IMR-90 (cell line): Measurements from ENCODE around the gene PAPSS1. TPM values are rescaled to one million over a fixed set of nuclear protein-coding genes. Genes with fewer than 3 reads are reported as not detected.

ENCODE experiments used
- ATAC-seq: fragments of 200-7000 bp; cut with Tn5 transposase; 2 replicates; pipeline ENCODE4 v1.9.1; 2020; ENCODE audit warnings: low read depth, mild to moderate bottlenecking, moderate library complexity
- BruUV-seq: library from RNA; stranded (reverse); fragments of 400-500 nt; replicated peaks from 2 replicates; lab custom pipeline; 2021; lab: Mats Ljungman, UMichigan
- CTCF ChIA-PET: fragments of 300-600 bp; formaldehyde crosslinking; extraction: SDS; loops from one replicate; lab custom pipeline; 2021; ENCODE audit warnings: antibody characterized with exemption; lab: Yijun Ruan, JAX
- POLR2A ChIA-PET: fragments of 300-600 bp; sonication (Branson Sonifier 250); formaldehyde crosslinking; loops from one replicate; lab custom pipeline; 2022; ENCODE audit warnings: antibody characterized with exemption; ENCODE audit not compliant: unreplicated experiment; lab: Charles Lee
- DNase-seq: peaks from one replicate; pipeline ENCODE4 v3.0.0; 2013
- H2AFZ ChIP-seq: replicated peaks from 2 replicates; pipeline ENCODE3; 2013; ENCODE audit warnings: low read length, mild to moderate bottlenecking; ENCODE audit not compliant: poor library complexity
- H2AK5ac ChIP-seq: 2 replicates; pipeline ENCODE4 v1.6.1; 2013; ENCODE audit warnings: low read depth, low read length, inconsistent platforms
- H2AK9ac ChIP-seq: replicated peaks from 2 replicates; pipeline ENCODE3; 2013; ENCODE audit warnings: mild to moderate bottlenecking, low read depth, low read length, moderate library complexity; ENCODE audit not compliant: poor library complexity
- H2BK120ac ChIP-seq: 2 replicates; pipeline ENCODE4 v1.6.1; 2013; ENCODE audit warnings: low read depth, low read length, inconsistent platforms
- H2BK15ac ChIP-seq: 3 replicates; pipeline ENCODE4 v1.6.1; 2013; ENCODE audit warnings: low read depth, low read length, inconsistent platforms
- H2BK20ac ChIP-seq: 2 replicates; pipeline ENCODE4 v1.6.1; 2013; ENCODE audit warnings: low read depth, mild to moderate bottlenecking, inconsistent platforms, low read length, moderate library complexity
- H2BK5ac ChIP-seq: 2 replicates; pipeline ENCODE4 v1.6.1; 2013; ENCODE audit warnings: mild to moderate bottlenecking, low read depth, low read length, inconsistent platforms; ENCODE audit not compliant: poor library complexity, severe bottlenecking
- H3K14ac ChIP-seq: replicated peaks from 2 replicates; pipeline ENCODE4 v1.6.1; 2013; ENCODE audit warnings: low read depth, low read length, inconsistent platforms
- H3K18ac ChIP-seq: 2 replicates; pipeline ENCODE4 v1.6.1; 2013; ENCODE audit warnings: low read depth, low read length, control low read depth
- H3K23ac ChIP-seq: 2 replicates; pipeline ENCODE4 v1.6.1; 2013; ENCODE audit warnings: low read depth, low read length, inconsistent platforms
- H3K27ac ChIP-seq: 2 replicates; pipeline ENCODE4 v1.5.1; 2013; ENCODE audit warnings: mild to moderate bottlenecking, control low read depth, low read length; ENCODE audit not compliant: insufficient read depth
- H3K27me3 ChIP-seq: 2 replicates; pipeline ENCODE4 v1.6.1; 2013; ENCODE audit warnings: low read length; ENCODE audit not compliant: control insufficient read depth, insufficient read depth
- H3K36me3 ChIP-seq: 2 replicates; pipeline ENCODE4 v1.6.1; 2013; ENCODE audit warnings: low read length, mixed read lengths; ENCODE audit not compliant: control insufficient read depth, insufficient read depth
- H3K4ac ChIP-seq: 2 replicates; pipeline ENCODE4 v1.6.1; 2013; ENCODE audit warnings: low read depth, low read length, inconsistent platforms
- H3K4me1 ChIP-seq: 2 replicates; pipeline ENCODE4 v1.6.1; 2013; ENCODE audit warnings: low read length, mixed read lengths; ENCODE audit not compliant: control insufficient read depth, insufficient read depth
- H3K4me2 ChIP-seq: 2 replicates; pipeline ENCODE4 v1.6.1; 2013; ENCODE audit warnings: low read depth, mild to moderate bottlenecking, control low read depth, low read length, moderate library complexity
- H3K4me3 ChIP-seq: 2 replicates; pipeline ENCODE4 v1.5.1; 2013; ENCODE audit warnings: low read depth, mild to moderate bottlenecking, control low read depth, low read length, moderate library complexity; ENCODE audit not compliant: insufficient read depth
- H3K56ac ChIP-seq: 2 replicates; pipeline ENCODE4 v1.6.1; 2013; ENCODE audit warnings: low read length, inconsistent platforms; ENCODE audit not compliant: insufficient read depth; ENCODE audit errors: extremely low read depth
- H3K79me1 ChIP-seq, 2 experiments: 2 replicates each; pipeline ENCODE4 v1.6.1; 2013; ENCODE audit warnings: low read length in 2 of 2, inconsistent platforms in 1 of 2, low read depth in 1 of 2
- H3K9ac ChIP-seq: 2 replicates; pipeline ENCODE4 v1.6.1; 2013; ENCODE audit warnings: low read depth, low read length, control low read depth
- H3K9me1 ChIP-seq: 2 replicates; pipeline ENCODE4 v1.6.1; 2013; ENCODE audit warnings: low read length, inconsistent platforms; ENCODE audit not compliant: insufficient read depth
- H3K9me3 ChIP-seq: 2 replicates; pipeline ENCODE4 v1.6.1; 2013; ENCODE audit warnings: low read length; ENCODE audit not compliant: control insufficient read depth, insufficient read depth
- H4K20me1 ChIP-seq: 2 replicates; pipeline ENCODE4 v1.6.1; 2013; ENCODE audit warnings: low read length, inconsistent platforms; ENCODE audit not compliant: insufficient read depth
- H4K5ac ChIP-seq: 2 replicates; pipeline ENCODE4 v1.6.1; 2013; ENCODE audit warnings: mild to moderate bottlenecking, low read depth, low read length, control low read depth
- H4K8ac ChIP-seq, 2 experiments: 2 replicates each; pipeline ENCODE4 v1.6.1; 2013; ENCODE audit warnings: low read depth in 2 of 2, low read length in 2 of 2, control low read depth in 1 of 2, inconsistent platforms in 1 of 2
- H4K91ac ChIP-seq: 2 replicates; pipeline ENCODE4 v1.6.1; 2013; ENCODE audit warnings: low read depth, low read length, inconsistent platforms; ENCODE audit not compliant: insufficient read depth
- BHLHE40 ChIP-seq: fragments of 150-350 bp; IDR thresholded peaks from 2 replicates; pipeline ENCODE4 v1.6.1; 2016; ENCODE audit warnings: mild to moderate bottlenecking, low read depth, low read length
- SMC3 ChIP-seq: fragments of 150-350 bp; IDR thresholded peaks from 2 replicates; pipeline ENCODE4 v1.6.1; 2016; ENCODE audit warnings: low read depth, mild to moderate bottlenecking, antibody characterized with exemption, low read length, moderate library complexity
- WGBS, 2 experiments: methylation state at CpG; one replicate each; pipeline versions ENCODE4 v1.1.5 to v1.1.7; 2013; ENCODE audit warnings: missing lambda C conversion rate in 2 of 2; ENCODE audit not compliant: insufficient read length in 1 of 2; ENCODE audit errors: extremely low coverage in 2 of 2; 5-methylcytosine and 5-hydroxymethylcytosine counted together
- dilution Hi-C: fragments of 300-500 bp; cut with HindIII; formaldehyde crosslinking; loops from one replicate; pipeline ENCODE4 v1.14.3; 2018; ENCODE audit warnings: low sequenced_read_pairs; ENCODE audit not compliant: unreplicated experiment
- in situ Hi-C: fragments of 300-500 bp; cut with MboI; formaldehyde crosslinking; loops from 3 replicates; pipeline ENCODE4 v1.14.3; 2019; ENCODE audit warnings: low sequenced_read_pairs, inconsistent platforms, mixed read lengths
- intact Hi-C: fragments of 100-400 bp; cut with micrococcal nuclease; formaldehyde crosslinking; loops from 2 replicates; pipeline ENCODE4 v1.10.0; 2022
- polyA plus RNA-seq, 3 experiments: library from polyadenylated mRNA; depleted of rRNA; stranded (reverse); fragments of >200 nt; gene quantifications; 2 replicates each; pipeline ENCODE4 v1.2.3, GENCODE V29; 2012; ENCODE audit warnings: low replicate concordance in 1 of 3
- total RNA-seq: library from RNA; depleted of rRNA; stranded (reverse); fragments of >200 nt; gene quantifications from 2 replicates; pipeline ENCODE4 v1.2.3, GENCODE V29; 2012

Gene PAPSS1
- total and polyA plus RNA-seq, 2 of the 4 experiments (the other 2 are of a cell fraction): 71.8 to 82.8 TPM

- no peak overlapping the region for H2AK5ac ChIP-seq
- no peak overlapping the region for H3K23ac ChIP-seq
- TF ChIP-seq BHLHE40: no peak
- TF ChIP-seq SMC3: no peak
- dilution Hi-C loops: no loop called here
- no peak for DNase-seq
- no peak overlapping the region for H4K5ac ChIP-seq
- no peak overlapping the region for H3K56ac ChIP-seq
- H2AFZ ChIP-seq: no peak overlapping the region
- no peak overlapping the region for H2AK9ac ChIP-seq
- CTCF ChIA-PET: no interaction called here
- no peak overlapping the region for H3K4me3 ChIP-seq
- in situ Hi-C loops: no loop called here
- 0 out of 2 replicates have a peak, but pooled peaks cover 4% of the 10 kb centered on the region for H4K20me1 ChIP-seq
- peaks cover 6% of the 10 kb centered on the region for H3K9me1 ChIP-seq
- POLR2A ChIA-PET: no interaction called here
- H3K27ac ChIP-seq: no peak overlapping the region
- H3K4me2 ChIP-seq: no peak overlapping the region
- no peaks in the 10 kb centered on the region; the same call in 1 of the 2 replicates for H3K36me3 ChIP-seq
- intact Hi-C loops: no loop called here
- no peak overlapping the region for H3K18ac ChIP-seq
- BruUV-seq: no TSS peak
- no peak overlapping the region for H4K8ac ChIP-seq
- H3K14ac ChIP-seq: no peak overlapping the region
- H3K4me1 ChIP-seq: peaks cover 3% of the 10 kb centered on the region
- H2BK15ac ChIP-seq: no peak overlapping the region
- H2BK5ac ChIP-seq: no peak overlapping the region
- H2BK20ac ChIP-seq: no peak overlapping the region
- no peaks in the 10 kb centered on the region for H3K27me3 ChIP-seq
- no peak overlapping the region for H4K91ac ChIP-seq
- peaks cover 7% of the 10 kb centered on the region for H3K9me3 ChIP-seq
- no CpG with 5 or more reads among the region's 3 CpGs for WGBS, 2 experiments
- H3K9ac ChIP-seq: no peak overlapping the region
- H2BK120ac ChIP-seq: no peak overlapping the region
- H3K4ac ChIP-seq: no peak overlapping the region
- ATAC-seq: no peak
- peaks cover 35% of the 10 kb centered on the region in 2 experiments for H3K79me1 ChIP-seq
Measured at GRCh38 chr4:107711831-107712230, 8.2 kb downstream of the PAPSS1 start.
